Fibroblast of lung (primary cell): Measurements from ENCODE around the gene IL18RAP.

ENCODE experiments used
- CTCF ChIP-seq, 2 donors: IDR thresholded peaks in 1 of 2; conservative IDR thresholded peaks in 1 of 2; 1 replicate in 1 of 2; 2 replicates in 1 of 2; pipeline ENCODE4 v1.5.1; 2011 to 2012; ENCODE audit warnings: low read length in 2 of 2, control low read depth in 1 of 2, inconsistent platforms in 1 of 2, low read depth in 1 of 2, mild to moderate bottlenecking in 1 of 2
- EZH2 ChIP-seq: IDR thresholded peaks from 2 replicates; pipeline ENCODE4 v1.5.1; 2012; ENCODE audit warnings: low read length, control low read depth, mild to moderate bottlenecking; ENCODE audit errors: missing control alignments

GRCh38 chr2:102463160-102463559 is 40.2 kb downstream of the IL18RAP start:
- TF ChIP-seq CTCF (conservative IDR thresholded peaks at IDR 0.05 in 1 of 2, IDR thresholded peaks at IDR 0.05 in 1 of 2; ENCODE audit: low read depth in 1 of 2, low read length in 2 of 2) (no peak), EZH2 (no peak)
